HCT116 (cell line): ENCODE data around the gene CLN6. TPM values are rescaled to one million over a fixed set of nuclear protein-coding genes. Genes with fewer than 3 reads are reported as not detected.

Experiments used
- ATAC-seq: fragments of 200-7000 bp; cut with Tn5 transposase; 2 replicates; pipeline ENCODE4 v1.9.1; 2020; ENCODE audit warnings: mild to moderate bottlenecking, moderate library complexity
- BruUV-seq: library from RNA; stranded (reverse); fragments of 400-500 nt; replicated peaks from 2 replicates; lab custom pipeline; 2021; lab: Mats Ljungman, UMichigan
- CTCF ChIA-PET: fragments of 300-600 bp; sonication (Branson Sonifier 250); formaldehyde crosslinking; loops from one replicate; lab custom pipeline; 2021; ENCODE audit warnings: antibody characterized with exemption; lab: Charles Lee
- POLR2A ChIA-PET: fragments of 300-600, 350-600 bp; sonication (Branson Sonifier 250); formaldehyde crosslinking; loops from one replicate; lab custom pipeline; 2021; ENCODE audit warnings: antibody characterized with exemption; lab: Charles Lee
- RAD21 ChIA-PET, 2 experiments: fragments of 300-600 bp; sonication (Branson Sonifier 250); formaldehyde crosslinking; loops; one replicate each; lab custom pipeline; 2023; ENCODE audit warnings: low total read pairs in 2 of 2; ENCODE audit not compliant: uncharacterized antibody in 2 of 2, unreplicated experiment in 2 of 2, low non-redundant PET in 1 of 2; lab: Charles Lee
- DNase-seq: peaks from one replicate; pipeline ENCODE4 v3.0.0-alpha.2; 2010; ENCODE audit warnings: low read depth, low spot score
- H2AFZ ChIP-seq: fragments of 200-600 bp; shearing (Covaris generic), sonication (generic); 2 replicates; pipeline ENCODE4 v1.6.1; 2017; ENCODE audit warnings: low read depth, mixed run types, mixed read lengths, antibody characterized with exemption, low read length; ENCODE audit not compliant: poor library complexity, severe bottlenecking
- H3K27ac ChIP-seq: 2 replicates; pipeline ENCODE4 v1.5.1; 2012; ENCODE audit warnings: low read depth, low read length
- H3K27me3 ChIP-seq: fragments of 200-600 bp; sonication (generic); 2 replicates; pipeline ENCODE4 v1.6.1; 2016; ENCODE audit warnings: mixed run types, low read length, mixed read lengths; ENCODE audit not compliant: insufficient read depth
- H3K36me3 ChIP-seq, 2 experiments: fragments of 200-500 bp in 1 of 2; fragments of 200-600 bp in 1 of 2; sonication (Bioruptor generic) in 1 of 2; sonication (generic) in 1 of 2; 2 replicates each; pipeline versions ENCODE4 v1.5.1 to v1.6.1; 2014 to 2016; ENCODE audit warnings: low read length in 2 of 2, inconsistent platforms in 1 of 2, mixed read lengths in 1 of 2, mixed run types in 1 of 2; ENCODE audit not compliant: insufficient read depth in 2 of 2, control insufficient read depth in 1 of 2
- H3K4me1 ChIP-seq, 2 experiments: fragments of 200-600 bp in 1 of 2; sonication (generic) in 1 of 2; 2 replicates each; pipeline versions ENCODE4 v1.5.1 to v1.6.1; 2012 to 2017; ENCODE audit warnings: low read length in 2 of 2, inconsistent platforms in 1 of 2, mild to moderate bottlenecking in 1 of 2, mixed read lengths in 1 of 2, mixed run types in 1 of 2, moderate library complexity in 1 of 2; ENCODE audit not compliant: insufficient read depth in 2 of 2, control insufficient read depth in 1 of 2
- H3K4me2 ChIP-seq: fragments of 200-600 bp; sonication (generic); 2 replicates; pipeline ENCODE4 v1.6.1; 2017; ENCODE audit warnings: mixed run types, low read length, mixed read lengths
- H3K4me3 ChIP-seq, 2 experiments: fragments of 200-600 bp in 1 of 2; sonication (generic) in 1 of 2; replicated peaks in 1 of 2; 2 replicates each; pipeline ENCODE4 v1.5.1; 2011 to 2016; ENCODE audit warnings: low read length in 2 of 2, control low read depth in 1 of 2, low read depth in 1 of 2, mild to moderate bottlenecking in 1 of 2, mixed read lengths in 1 of 2, mixed run types in 1 of 2
- H3K79me2 ChIP-seq: fragments of 200-600 bp; sonication (generic); 2 replicates; pipeline ENCODE4 v1.6.1; 2017; ENCODE audit warnings: mild to moderate bottlenecking, mixed run types, low read length, moderate library complexity, mixed read lengths; ENCODE audit not compliant: insufficient read depth
- H3K9ac ChIP-seq: fragments of 200-600 bp; sonication (generic); 2 replicates; pipeline ENCODE4 v1.6.1; 2016; ENCODE audit warnings: low read length, mixed read lengths
- H3K9me2 ChIP-seq: fragments of 200-600 bp; sonication (generic), shearing (Covaris generic); 2 replicates; pipeline ENCODE4 v1.6.1; 2017; ENCODE audit warnings: mixed run types, mild to moderate bottlenecking, moderate library complexity; ENCODE audit not compliant: insufficient read depth
- H3K9me3 ChIP-seq, 2 experiments: fragments of 200-500 bp in 1 of 2; fragments of 200-600 bp in 1 of 2; sonication (Bioruptor generic) in 1 of 2; sonication (generic) in 1 of 2; 2 replicates each; pipeline ENCODE4 v1.6.1; 2014 to 2017; ENCODE audit warnings: low read length in 2 of 2, mixed read lengths in 2 of 2, inconsistent platforms in 1 of 2, low read depth in 1 of 2, mild to moderate bottlenecking in 1 of 2, mixed run types in 1 of 2, moderate library complexity in 1 of 2; ENCODE audit not compliant: control insufficient read depth in 1 of 2, insufficient read depth in 1 of 2
- H4K20me1 ChIP-seq: fragments of 200-600 bp; sonication (generic), shearing (Covaris generic); 2 replicates; pipeline ENCODE4 v1.6.1; 2017; ENCODE audit warnings: mixed run types, mild to moderate bottlenecking, moderate library complexity; ENCODE audit not compliant: insufficient read depth
- ATF3 ChIP-seq: IDR thresholded peaks from 2 replicates; pipeline ENCODE4 v1.6.1; 2012
- CBX3 ChIP-seq: IDR thresholded peaks from 2 replicates; pipeline ENCODE4 v1.6.1; 2012; ENCODE audit warnings: low read depth
- CEBPB ChIP-seq: IDR thresholded peaks from 2 replicates; pipeline ENCODE4 v1.6.1; 2012; ENCODE audit warnings: low read depth
- CTCF ChIP-seq, 3 experiments: fragments of 200-600 bp in 1 of 3; sonication (generic) in 1 of 3; IDR thresholded peaks in 2 of 3; conservative IDR thresholded peaks in 1 of 3; 2 replicates each; pipeline ENCODE4 v1.5.1; 2012 to 2017; ENCODE audit warnings: low read depth in 2 of 3, low read length in 2 of 3, antibody characterized with exemption in 1 of 3, borderline replicate concordance in 1 of 3, control low read depth in 1 of 3, mild to moderate bottlenecking in 1 of 3, mixed read lengths in 1 of 3, mixed run types in 1 of 3, moderate library complexity in 1 of 3; ENCODE audit not compliant: insufficient read depth in 1 of 3
- EGR1 ChIP-seq: IDR thresholded peaks from 2 replicates; pipeline ENCODE4 v1.6.1; 2012; ENCODE audit warnings: low read depth
- ELF1 ChIP-seq: IDR thresholded peaks from 2 replicates; pipeline ENCODE4 v1.6.1; 2012; ENCODE audit warnings: low read depth, borderline replicate concordance
- EZH2 ChIP-seq: fragments of 200-600 bp; sonication (generic); IDR thresholded peaks from 2 replicates; pipeline ENCODE4 v1.6.1; 2017; ENCODE audit warnings: antibody characterized with exemption, mixed run types
- EZH2phosphoT487 ChIP-seq: fragments of 200-600 bp; IDR thresholded peaks from 2 replicates; pipeline ENCODE4 v1.6.1; 2018; ENCODE audit warnings: antibody characterized with exemption, borderline replicate concordance
- FOSL1 ChIP-seq: IDR thresholded peaks from 2 replicates; pipeline ENCODE4 v1.6.1; 2012; ENCODE audit warnings: low read depth
- JUND ChIP-seq: IDR thresholded peaks from 2 replicates; pipeline ENCODE4 v1.6.1; 2012
- MAX ChIP-seq: IDR thresholded peaks from 2 replicates; pipeline ENCODE4 v1.6.1; 2012
- POLR2A ChIP-seq: IDR thresholded peaks from 2 replicates; pipeline ENCODE4 v1.7.0; 2011; ENCODE audit warnings: borderline replicate concordance; ENCODE audit not compliant: insufficient read depth, insufficient read length; ENCODE audit errors: extremely low read depth
- POLR2AphosphoS5 ChIP-seq: IDR thresholded peaks from 2 replicates; pipeline ENCODE4 v1.6.1; 2011; ENCODE audit warnings: mild to moderate bottlenecking, low read depth, low read length, moderate library complexity
- REST ChIP-seq: IDR thresholded peaks from 2 replicates; pipeline ENCODE4 v1.6.1; 2012; ENCODE audit warnings: low read depth
- SP1 ChIP-seq: IDR thresholded peaks from 2 replicates; pipeline ENCODE4 v1.6.1; 2012; ENCODE audit warnings: low read depth
- SRF ChIP-seq: IDR thresholded peaks from 2 replicates; pipeline ENCODE4 v1.6.1; 2012; ENCODE audit warnings: low read depth
- TCF7L2 ChIP-seq: IDR thresholded peaks from 2 replicates; pipeline ENCODE4 v1.7.0; 2011; ENCODE audit warnings: borderline replicate concordance, inconsistent platforms; ENCODE audit not compliant: insufficient read depth, insufficient read length; ENCODE audit errors: extremely low read depth
- YY1 ChIP-seq: IDR thresholded peaks from 2 replicates; pipeline ENCODE4 v1.6.1; 2011; ENCODE audit warnings: low read length, low read depth, moderate library complexity, mild to moderate bottlenecking; ENCODE audit not compliant: insufficient replicate concordance; ENCODE audit errors: extremely low read depth
- ZFX ChIP-seq: fragments of 450-650 bp; IDR thresholded peaks from 2 replicates; pipeline ENCODE4 v1.6.1; 2017
- ZNF274 ChIP-seq: fragments of 200-500 bp; sonication (Bioruptor generic); IDR thresholded peaks from 2 replicates; pipeline ENCODE4 v1.6.1; 2014; ENCODE audit warnings: mild to moderate bottlenecking, low read depth, low read length, inconsistent platforms
- intact Hi-C: fragments of 100-400 bp; cut with micrococcal nuclease; formaldehyde crosslinking; loops from 2 replicates; pipeline ENCODE4 v1.10.0; 2022
- total RNA-seq: library from RNA; stranded (reverse); gene quantifications from one replicate; pipeline ENCODE4 v1.2.1, GENCODE V29; 2021; ENCODE audit not compliant: unreplicated experiment

The CLN6 gene
- total RNA-seq, 1 experiment from 2014 or later: 44.1 TPM

- no peaks in the 10 kb centered on the region for H3K9me3 ChIP-seq
- no peak overlapping the region for H2AFZ ChIP-seq
- no peaks in the 10 kb centered on the region for H3K9me2 ChIP-seq
- ChIA-PET RAD21 (no interaction called here), POLR2A (no interaction called here), CTCF (no interaction called here)
- intact Hi-C loops: no loop called here
- ATAC-seq: no peak
- DNase-seq: no peak
- no peaks in the 10 kb centered on the region for H3K4me1 ChIP-seq
- peaks cover 0 to 10% of the 10 kb centered on the region in 2 experiments; a peak in 3 of 4 replicates for H3K36me3 ChIP-seq
- H4K20me1 ChIP-seq: peaks cover 3% of the 10 kb centered on the region; the same call in 1 of the 2 replicates
- H3K27me3 ChIP-seq: no peaks in the 10 kb centered on the region
- H3K9ac ChIP-seq: no peak overlapping the region
- no peak overlapping the region for H3K4me3 ChIP-seq
- no peak overlapping the region for H3K4me2 ChIP-seq
- H3K27ac ChIP-seq: no peak overlapping the region
- BruUV-seq: no TSS peak
- H3K79me2 ChIP-seq: no peaks in the 10 kb centered on the region
- TF ChIP-seq ZFX (no peak), CBX3 (no peak), CEBPB (no peak), JUND (no peak), FOSL1 (no peak), SRF (no peak), YY1 (no peak), EGR1 (no peak), EZH2phosphoT487 (no peak), POLR2A (no peak), SP1 (no peak), MAX (no peak), ELF1 (no peak), REST (no peak), EZH2 (no peak), POLR2AphosphoS5 (no peak), ZNF274 (no peak), CTCF (IDR thresholded peaks at IDR 0.05 in 2 of 3, conservative IDR thresholded peaks at IDR 0.05 in 1 of 3; ENCODE audit: borderline replicate concordance in 1 of 3, insufficient read depth in 1 of 3, low read depth in 2 of 3, low read length in 2 of 3) (no peak), TCF7L2 (no peak), ATF3 (no peak)
Observed at GRCh38 chr15:68175526-68175925, 54.0 kb downstream of the CLN6 start.
